IPS-18c (cell line): ENCODE measurements around the gene C16orf78.

ENCODE experiments used
- H3K4me3 ChIP-seq: 2 replicates; pipeline ENCODE4 v1.7.0; 2013; ENCODE audit warnings: low read depth, mild to moderate bottlenecking, low read length, moderate library complexity; ENCODE audit not compliant: insufficient read depth
- H3K9me3 ChIP-seq: one replicate; pipeline ENCODE4 v1.6.1; 2013; ENCODE audit warnings: mild to moderate bottlenecking, low read length, moderate library complexity; ENCODE audit not compliant: control insufficient read depth, insufficient read depth

C16orf78 gene, protein sequence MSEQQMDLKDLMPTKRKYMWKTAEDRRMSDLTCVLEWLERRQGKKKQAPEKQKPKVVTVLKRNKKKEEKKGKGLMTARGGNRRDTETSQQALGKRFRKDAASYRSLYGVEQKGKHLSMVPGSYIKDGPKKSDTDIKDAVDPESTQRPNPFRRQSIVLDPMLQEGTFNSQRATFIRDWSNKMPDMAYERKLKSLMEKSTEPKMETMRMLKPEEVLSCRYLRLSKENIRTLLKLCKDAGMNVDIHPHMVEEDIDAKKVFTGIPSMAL

DNA sequence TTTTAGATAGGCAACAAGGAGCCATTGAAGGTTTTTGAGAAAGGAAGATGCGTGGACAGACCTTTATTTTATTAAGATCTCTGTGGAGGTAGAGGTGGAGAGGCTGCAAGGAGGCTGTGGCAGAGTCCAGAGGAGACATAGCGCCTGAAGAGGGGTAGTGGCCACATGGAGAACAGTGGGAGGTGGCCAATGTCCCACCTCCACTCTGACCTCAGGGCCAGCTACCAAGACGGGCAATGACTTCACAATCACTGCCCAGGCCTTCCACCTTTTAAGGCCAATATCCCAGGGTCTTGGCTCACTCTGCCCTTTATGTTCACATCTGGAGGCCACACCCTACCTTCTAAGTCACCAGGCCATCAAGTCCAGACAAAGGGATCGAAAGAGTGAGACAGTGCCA, at the start of gene C16orf78:
Gene C16orf78, plus strand, starts transcription at position 301 of the 400 bp plus-strand sequence. CDS start 136 bp downstream, outside the sequence.
- H3K4me3 ChIP-seq, result peak within 1 kb of the TSS; percentile 10; the same call in 1 of the 2 replicates
- H3K9me3 ChIP-seq, result peaks cover 2% of the 10 kb centered on the region

DNA sequence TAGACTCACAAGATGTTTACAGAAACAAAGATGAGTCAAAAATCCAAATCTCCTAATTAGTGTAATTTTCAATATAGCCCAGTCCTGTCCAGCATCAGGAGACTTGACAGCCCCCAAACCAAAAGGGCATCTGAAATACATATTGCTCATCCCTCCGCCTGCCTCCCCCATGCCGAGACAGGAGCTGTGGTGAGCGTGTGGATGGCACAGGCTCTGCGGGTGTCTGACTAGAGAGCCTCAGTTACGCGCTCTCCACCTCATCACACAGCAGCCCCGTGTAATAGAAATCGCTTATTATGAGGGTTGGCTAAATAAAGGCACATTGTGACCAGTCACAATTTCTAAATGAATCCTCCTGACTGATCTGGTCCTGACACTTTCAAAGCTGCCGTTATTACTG, 48.9 kb upstream of the C16orf78 start:
- no peak overlapping the region for H3K4me3 ChIP-seq
- H3K9me3 ChIP-seq, result no peaks in the 10 kb centered on the region

DNA sequence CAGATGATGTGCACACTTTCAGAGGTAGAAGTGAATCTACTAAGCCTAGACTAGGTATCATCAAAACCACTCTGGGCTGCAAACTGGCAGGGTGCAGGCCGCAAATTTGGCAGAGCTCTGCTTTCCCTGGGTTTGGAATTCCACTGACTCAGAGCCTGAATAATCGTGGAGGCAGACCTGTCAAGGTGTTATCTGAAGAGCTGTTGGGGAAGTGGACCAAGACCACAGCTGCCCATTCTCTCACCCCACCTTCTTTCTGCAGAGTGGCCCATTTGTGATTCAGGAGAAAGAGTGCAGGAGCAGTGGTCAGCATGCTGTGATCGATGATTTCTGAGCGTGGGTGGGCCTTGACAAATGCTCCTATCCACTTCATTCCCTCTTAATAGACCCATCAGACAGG, 46.1 kb upstream of the C16orf78 start:
- no peak overlapping the region for H3K4me3 ChIP-seq
- H3K9me3 ChIP-seq, result no peaks in the 10 kb centered on the region

DNA sequence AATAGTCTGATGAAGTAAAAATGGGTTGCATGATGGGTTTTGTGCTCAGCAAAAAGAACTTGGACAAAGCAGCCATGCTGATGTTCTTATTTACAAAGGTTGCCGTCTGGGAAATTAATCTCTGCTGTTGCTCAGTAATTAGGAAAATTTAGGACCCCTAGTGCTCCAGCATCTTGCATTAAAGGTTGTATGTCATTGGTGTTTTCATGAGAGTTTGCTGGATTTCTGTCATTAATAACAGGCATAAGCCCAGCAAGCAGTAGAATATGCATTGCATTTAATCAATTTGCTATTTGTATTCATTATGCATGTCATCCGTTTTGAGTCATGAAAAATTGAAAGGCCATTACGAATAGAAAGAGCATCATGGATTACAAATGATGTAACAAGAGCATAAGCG, 45.3 kb upstream of the C16orf78 start:
- Histone ChIP-seq H3K4me3 (no peak overlapping the region), H3K9me3 (no peaks in the 10 kb centered on the region)

DNA sequence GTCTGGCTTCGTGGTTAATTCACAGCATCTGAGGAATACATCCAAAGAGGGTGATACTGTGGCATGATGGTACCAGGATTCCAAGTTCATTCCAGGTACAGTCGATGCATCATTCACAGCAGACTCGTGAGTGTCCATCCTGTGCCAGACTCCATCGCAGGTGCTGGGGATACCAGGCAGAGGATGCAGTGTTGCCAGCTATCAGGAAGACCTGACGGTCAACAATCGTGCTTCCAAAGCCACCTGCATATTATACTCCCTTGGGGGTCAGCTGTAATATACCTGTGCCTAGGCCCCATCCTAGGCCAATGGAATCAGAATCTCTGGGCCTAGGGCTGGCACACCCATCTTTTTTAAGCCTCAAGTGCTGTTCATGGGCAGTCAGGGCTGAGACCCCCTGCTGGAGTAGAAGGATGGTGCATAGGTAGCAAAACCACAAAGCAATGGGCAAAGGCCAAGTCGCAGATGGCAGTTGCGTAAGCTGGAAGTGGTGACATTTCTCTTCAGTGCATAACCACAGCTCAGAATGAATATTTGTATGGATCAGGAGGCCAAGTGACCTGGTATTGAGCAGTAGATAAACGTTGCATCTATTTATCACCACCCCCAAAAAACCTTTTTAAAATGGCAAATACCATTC, 42.9 kb upstream of the C16orf78 start:
- Histone ChIP-seq H3K9me3 (no peaks in the 10 kb centered on the region), H3K4me3 (no peak overlapping the region)

DNA sequence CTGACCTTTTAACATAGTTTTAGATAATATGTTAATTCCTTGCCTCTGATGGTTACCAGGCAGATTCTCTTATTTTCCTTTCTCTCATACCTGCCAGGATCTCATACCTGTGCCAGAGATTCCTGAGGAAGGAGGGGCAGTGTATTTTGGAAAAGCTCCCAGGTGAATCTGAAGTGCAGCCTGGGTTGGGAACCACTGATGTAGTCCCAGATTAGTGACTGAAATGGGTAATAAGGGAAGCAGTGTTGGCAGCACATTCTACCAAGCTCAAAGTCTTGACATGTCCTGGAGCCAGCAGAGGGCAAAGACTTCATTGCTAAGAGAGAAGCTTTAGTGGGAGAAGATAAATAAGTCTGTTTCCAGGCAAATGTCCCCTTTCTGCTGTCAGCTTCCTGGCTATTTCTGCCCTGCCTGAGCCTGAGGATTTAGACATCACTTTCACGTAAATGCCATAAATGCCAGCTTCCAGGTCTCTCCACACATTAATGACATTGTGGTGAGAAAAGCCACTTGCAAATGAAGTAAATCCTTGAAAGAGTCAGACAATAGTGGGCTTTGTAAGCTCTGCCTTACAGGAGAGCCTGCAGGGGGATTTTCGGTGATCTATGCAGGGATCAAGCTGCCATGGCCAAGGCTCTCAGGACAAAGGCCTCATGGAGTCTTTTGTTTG, 40.9 kb upstream of the C16orf78 start:
- Histone ChIP-seq H3K9me3 (no peaks in the 10 kb centered on the region), H3K4me3 (no peak overlapping the region)

DNA sequence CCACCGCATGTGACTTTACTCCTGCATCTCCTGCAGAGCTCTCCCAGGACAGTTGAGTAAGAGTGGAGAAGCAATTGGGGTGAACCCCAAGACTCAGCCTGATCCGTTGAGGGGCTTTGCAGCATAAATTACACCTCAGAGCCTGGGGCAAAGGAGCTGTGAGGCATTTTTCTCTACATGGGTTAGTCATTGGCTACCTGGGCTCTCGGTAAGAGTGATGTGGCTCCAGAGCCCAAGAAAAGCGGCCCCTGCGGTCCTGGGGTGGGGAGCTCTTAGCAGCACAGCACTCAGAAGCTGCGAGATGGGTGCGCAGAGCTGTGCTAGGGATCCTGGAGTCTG, 40.4 kb upstream of the C16orf78 start:
- H3K9me3 ChIP-seq, result no peaks in the 10 kb centered on the region

DNA sequence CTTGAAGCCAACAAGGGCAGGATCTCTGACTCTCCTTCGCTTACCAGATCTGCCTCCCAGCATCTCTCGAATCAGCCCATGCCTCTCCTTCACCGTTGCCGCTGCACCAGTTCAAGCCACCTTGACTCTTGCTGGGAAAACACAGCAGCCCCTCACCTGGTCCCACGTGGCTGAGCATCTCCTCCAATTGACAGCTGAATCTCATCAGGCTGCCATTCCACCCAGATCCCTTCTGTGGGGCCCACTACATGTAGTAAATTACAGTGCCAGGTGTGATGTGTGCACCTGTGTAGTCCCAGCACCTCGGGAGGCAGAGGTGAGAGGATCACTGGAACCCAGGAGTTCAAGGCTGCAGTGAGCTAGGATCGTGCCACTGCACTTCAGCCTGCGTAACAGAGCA, 37.8 kb upstream of the C16orf78 start:
- Histone ChIP-seq H3K9me3 (no peaks in the 10 kb centered on the region), H3K4me3 (no peak overlapping the region)

More for the DNA sequence above, 40.4 kb upstream of the C16orf78 start:
- H3K4me3 ChIP-seq, result no peak overlapping the region

DNA sequence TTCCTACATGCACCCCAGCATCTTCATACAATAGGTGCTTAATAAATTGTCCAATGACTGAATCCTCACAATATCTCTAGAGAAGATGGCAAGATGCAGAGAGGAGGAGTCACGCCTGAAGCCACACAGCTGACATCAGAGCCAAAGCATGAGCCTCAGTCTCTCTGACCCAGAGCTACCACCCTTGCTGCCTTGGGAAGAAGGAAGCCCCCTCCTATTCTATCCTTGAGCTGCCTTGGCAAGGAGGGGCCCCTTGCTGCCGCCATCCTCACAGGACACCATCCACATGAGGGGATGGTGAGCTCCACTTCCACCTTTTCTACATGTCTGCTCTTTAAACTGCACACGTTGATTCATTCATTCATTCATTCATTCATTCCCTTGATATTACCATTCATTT, 37.0 kb upstream of the C16orf78 start:
- no peaks in the 10 kb centered on the region for H3K9me3 ChIP-seq
- H3K4me3 ChIP-seq, result no peak overlapping the region

DNA sequence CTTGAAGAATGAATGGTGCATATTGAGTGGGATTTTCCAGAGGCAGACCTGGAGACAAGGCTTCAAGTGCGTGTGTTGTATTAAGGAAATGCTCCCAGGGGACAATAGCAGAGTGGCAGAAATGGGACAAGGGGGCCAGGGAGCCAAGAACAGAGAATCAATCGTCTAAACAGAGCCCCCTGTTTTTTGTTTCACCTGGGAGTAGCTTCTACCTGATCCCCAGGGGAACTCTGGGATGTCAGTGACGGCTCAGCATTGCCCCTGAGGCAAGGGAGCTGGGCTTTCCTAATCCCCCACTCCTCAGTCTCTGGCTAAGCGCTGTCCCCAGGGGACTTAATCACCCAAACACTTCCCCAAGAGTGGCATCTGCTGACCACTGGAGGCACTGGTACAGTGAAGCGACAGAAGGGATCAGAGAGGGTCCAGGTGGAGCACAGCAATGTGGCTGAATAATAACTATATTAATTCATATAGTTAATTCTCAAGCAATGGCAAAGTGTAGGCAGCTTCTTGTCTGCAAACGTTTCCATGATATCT, 35.7 kb upstream of the C16orf78 start:
- H3K9me3 ChIP-seq, result no peaks in the 10 kb centered on the region
- H3K4me3 ChIP-seq, result no peak overlapping the region

DNA sequence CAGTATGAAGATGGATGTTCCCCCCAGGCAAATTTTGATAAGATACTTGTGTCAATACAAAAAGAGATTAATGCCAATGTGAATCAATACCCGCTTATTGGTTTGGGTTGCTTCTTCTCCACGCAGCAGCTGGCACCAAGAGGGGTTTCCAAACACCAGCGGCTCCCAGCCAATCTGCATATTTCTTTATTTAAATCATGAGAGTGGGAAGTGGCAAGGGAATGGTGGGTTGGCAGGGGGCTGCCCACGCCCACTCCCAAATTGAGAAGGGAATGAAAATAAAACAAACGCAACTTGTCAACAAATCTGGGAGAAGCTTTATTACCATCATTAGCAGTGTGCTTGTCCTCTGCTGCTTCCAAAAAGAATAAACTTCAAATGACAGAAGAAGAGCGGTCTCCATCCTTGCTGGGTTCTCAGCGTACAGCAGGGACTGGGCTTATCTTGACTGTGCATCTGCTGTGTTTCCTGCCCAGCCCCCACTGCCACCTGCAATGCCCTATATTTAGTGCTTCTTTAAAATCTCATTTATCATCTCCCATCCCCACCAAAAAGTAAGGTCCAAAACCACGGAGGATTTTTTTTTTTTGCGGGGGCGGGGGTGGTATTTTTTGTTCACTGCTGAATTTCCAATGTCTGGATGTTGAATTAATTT, 34.9 kb upstream of the C16orf78 start:
- no peak overlapping the region for H3K4me3 ChIP-seq
- no peaks in the 10 kb centered on the region for H3K9me3 ChIP-seq

DNA sequence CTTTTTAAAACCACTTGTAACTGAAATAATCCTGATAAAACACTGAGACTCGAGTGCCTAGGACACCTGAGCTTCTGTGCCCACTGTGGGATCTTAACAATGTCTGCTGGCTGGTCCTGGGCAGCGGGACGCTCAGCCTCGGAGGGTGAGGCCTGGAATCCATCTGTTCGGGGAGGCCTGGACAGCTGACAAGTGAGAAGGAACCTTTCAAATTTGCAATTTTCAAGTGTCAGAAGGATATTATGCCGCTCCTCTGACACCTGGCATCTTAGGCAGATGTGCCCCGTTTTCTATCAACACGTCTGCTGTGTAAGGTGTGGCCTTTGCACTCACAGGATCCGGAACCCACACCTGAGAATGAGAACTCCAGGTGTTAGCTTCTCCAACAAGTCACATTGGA, 33.1 kb upstream of the C16orf78 start:
- no peak overlapping the region for H3K4me3 ChIP-seq
- H3K9me3 ChIP-seq, result no peaks in the 10 kb centered on the region

DNA sequence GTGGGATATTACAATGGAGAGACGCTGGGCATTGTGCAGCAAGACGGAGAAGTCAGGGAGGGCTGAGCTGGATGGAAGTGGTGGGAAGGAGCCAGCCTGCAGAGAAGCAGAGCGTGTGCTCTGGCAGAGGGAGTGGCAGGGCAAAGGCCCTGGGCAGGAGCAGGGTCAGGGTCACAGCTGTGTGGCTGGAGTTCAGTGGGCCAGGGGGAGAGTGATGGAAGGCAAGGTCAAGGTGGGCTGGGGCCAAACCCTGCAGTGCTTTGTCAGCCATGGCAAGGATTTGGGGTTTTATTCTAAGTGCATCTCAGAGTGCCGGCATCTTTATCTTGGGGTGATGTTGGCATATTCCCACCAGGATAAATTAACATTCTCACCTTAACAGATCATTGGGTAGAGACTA, 31.9 kb upstream of the C16orf78 start:
- Histone ChIP-seq H3K9me3 (no peaks in the 10 kb centered on the region), H3K4me3 (no peak overlapping the region)

DNA sequence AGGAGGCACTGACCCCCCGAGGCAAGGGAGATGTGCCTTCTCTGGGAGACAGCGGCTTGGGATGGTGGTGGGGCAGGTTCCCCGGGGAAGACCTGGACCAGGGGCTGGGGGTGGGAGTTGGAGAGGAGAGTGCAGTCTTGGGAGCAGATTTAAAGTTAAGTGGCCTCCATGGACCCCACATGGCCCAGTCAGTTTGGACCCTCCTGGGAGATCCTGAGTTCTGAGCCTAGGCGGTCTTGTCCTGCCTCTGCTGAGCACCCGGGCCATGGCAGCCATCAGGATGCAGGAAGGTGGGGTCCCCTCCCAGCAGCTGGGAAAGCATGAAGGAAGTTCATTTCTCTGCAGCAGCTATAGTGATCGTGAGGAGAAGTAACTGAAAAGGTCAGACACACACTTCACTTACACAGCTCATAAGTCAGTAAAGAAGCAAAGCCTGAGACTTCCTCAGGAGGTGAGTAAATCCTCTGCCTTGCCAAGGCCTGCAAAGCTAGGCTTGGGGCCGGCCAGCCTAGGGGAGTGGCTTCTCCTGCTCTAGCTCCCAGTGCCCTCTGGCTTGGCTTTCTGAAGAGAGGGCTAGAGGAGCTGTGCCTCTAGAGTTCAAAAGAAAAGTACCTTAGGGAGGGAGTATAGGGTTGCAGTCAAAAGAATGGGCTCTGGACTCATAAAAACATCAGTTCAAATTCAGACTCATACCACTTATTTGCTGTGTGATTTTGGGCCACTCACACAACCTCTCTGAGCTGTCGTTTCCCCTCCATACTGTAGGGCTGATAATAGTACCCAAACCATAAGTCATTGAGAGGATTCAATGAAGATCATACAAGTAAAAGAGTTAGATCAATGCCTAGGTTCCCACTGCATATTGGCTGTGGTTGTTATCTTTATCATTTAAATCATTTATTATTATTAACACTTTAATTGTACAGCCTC, 31.0 kb upstream of the C16orf78 start:
- Histone ChIP-seq H3K9me3 (no peaks in the 10 kb centered on the region), H3K4me3 (no peak overlapping the region)

DNA sequence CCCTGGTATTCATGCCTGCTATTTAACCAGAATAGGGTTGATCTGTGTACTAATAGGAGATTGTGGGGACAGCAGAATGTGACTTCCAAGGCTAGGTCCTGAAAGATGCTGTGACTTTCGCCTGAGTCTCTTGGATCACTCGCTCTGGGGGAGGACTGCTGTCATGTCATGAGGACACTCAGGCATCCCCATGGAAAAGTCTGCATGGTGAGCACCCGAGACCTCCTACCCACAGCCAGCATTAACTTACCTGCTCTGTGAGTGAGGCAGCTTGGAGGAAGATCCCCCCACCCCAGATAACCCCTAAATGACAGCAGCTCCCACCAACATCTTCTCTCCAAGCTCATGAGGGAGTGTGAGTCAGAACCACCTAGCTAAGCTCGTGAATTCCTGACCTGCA, 30.3 kb upstream of the C16orf78 start:
- H3K4me3 ChIP-seq, result no peak overlapping the region
- H3K9me3 ChIP-seq, result no peaks in the 10 kb centered on the region

DNA sequence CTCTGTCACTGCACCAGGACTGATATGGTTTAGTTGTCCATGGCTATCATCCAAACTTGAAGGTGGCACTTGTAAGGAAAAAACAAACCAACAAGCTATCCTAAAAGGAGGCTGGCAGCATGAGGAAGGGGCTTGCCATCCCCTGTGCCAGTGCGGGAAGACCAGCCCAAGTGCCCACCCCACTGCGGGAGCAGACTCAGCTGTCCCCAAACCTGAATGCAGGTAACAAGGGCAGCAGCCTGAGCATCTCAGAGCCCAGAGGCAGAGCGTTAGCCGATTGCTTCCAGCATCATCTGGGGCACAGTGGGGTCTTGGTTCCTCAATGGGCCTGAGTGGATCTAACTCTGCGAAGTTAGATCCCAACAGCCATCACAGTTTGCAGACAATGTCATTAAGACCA, 29.2 kb upstream of the C16orf78 start:
- H3K9me3 ChIP-seq, result no peaks in the 10 kb centered on the region
- H3K4me3 ChIP-seq, result no peak overlapping the region

DNA sequence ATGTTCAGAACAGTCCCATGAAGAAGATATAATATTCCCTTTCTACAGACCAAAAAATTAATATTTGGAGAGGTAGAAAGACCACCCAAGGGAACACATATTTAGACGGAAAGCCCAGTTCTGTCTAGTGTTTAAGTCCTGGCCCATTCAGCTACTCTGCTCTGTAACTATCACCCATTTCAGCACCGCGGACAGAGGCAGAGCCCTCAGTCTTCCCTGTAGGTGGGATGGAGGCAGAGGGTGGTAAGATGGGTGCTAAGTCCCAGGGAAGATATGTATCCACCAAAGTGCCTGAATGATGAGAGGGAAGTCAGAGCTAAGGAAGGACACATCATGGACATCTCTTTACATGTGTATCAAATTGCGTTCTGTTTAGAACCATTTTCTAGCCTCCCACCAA, 27.8 kb upstream of the C16orf78 start:
- Histone ChIP-seq H3K4me3 (no peak overlapping the region), H3K9me3 (no peaks in the 10 kb centered on the region)
